HG03135 (cell line): ENCODE measurements around the gene LIPC.

Experiments used
- ATAC-seq: cut with Tn5 transposase; IDR thresholded peaks from one replicate; pipeline ENCODE4 v1.9.1; 2021; ENCODE audit warnings: mild to moderate bottlenecking, moderate library complexity; ENCODE audit not compliant: unreplicated experiment

The LIPC gene

GRCh38 chr15:58549013-58549784, 117.4 kb downstream of the LIPC start:
- no peak for ATAC-seq

DNA sequence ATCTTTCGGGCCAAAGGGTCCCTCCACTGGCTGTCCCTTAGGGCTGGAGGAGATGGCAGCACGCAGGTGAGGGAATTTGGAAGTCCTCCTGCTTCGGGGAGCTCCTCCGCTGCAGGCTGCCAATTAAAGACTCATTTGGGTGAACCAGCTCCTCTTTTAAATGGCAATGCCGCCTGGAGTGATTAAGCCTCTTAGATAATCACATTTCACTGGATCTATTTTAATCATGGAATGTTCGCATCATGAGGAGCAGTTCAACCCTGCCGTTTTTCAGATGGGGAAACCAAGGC, 117.9 kb downstream of the LIPC start:
- ATAC-seq, result no peak

- ATAC-seq, result no peak
Observed at GRCh38 chr15:58551084-58551763, 119.4 kb downstream of the LIPC start.

GRCh38 chr15:58551764-58552504, 120.1 kb downstream of the LIPC start:
- ATAC-seq, result no peak

DNA sequence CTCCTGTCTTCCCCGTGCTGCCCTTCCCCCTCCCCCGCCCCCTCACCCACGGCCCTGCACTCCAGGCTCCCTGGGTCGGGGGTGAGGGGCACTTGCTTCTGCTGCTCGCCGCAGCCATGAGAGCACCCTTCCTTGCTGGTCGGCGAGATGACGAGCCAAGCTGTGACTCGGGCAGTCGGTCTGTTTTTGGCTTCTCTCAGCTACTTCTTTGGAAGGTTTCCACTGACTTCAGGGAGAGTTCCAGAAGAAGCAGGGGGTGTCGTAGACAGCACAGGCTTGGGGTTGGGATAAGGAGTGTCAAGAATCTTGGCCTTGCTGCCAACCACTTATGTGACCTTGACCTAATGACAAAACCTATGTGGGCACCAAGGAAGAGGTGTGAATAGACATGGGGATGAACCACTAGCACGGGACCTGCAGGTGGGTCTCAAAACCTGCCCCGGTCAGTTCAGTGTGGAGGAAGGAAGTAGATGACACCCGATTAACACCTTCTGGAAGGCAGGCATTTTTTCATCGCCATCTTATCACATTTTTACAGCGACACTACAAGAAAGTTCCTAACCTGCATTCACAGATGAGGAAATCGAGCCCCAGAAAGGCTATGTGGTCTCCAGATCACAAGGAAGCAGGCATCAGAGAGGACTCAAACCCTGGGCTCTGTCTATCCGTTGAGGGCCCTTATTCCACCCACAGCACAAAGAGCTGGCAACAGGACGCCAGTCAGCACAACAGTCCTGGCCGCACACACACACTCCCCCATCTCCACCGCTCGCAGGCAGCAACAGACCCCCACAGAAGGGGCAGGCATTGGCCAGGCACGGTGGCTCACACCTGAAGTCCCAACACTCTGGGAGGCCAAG, 120.9 kb downstream of the LIPC start:
- ATAC-seq, result no peak

DNA sequence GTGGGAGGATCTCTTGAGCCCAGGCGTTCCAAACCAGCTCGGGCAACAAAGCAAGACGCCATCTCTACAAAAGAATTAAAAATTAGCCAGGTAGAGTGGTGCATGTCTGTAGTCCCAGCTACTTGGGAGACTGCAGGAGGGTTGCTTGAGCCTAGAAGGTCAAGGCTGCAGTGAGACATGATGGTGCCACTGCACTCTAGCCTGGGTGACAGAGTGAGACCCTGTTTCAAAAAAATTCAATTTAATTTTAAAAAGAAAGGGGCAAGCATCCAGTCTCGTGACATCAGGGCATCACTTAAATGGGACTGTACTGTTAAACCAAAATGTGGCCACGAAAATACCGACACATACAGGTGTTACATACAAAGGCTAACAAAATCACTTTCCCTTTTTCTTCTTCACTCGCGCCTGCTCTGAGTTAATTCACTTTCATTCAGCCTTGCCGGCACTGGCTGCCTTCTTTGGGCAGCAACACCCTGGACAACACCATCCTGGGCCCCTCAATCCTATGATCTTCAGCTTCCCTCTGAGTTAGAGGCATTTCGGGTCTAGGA, 121.7 kb downstream of the LIPC start:
- ATAC-seq, result no peak

DNA sequence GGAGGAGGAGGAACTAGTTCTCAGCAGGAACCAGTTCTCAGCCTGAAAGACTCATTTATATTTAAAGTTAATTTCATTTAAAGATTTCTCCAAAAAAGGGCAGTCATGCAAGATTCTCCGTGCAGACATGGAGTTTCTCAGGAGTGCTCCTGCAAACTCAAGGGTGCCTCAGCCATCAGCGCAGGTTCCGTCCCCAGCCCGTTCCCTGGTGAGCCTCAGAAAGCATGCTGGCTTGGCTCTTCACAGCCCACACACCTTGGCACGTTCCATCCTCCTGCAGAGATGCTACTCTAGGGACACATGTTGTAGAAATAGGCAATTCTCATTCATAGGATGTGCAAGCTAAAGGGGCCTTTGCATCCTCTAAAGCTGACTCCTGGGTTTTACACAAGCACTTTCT, 123.0 kb downstream of the LIPC start:
- ATAC-seq, result no peak

DNA sequence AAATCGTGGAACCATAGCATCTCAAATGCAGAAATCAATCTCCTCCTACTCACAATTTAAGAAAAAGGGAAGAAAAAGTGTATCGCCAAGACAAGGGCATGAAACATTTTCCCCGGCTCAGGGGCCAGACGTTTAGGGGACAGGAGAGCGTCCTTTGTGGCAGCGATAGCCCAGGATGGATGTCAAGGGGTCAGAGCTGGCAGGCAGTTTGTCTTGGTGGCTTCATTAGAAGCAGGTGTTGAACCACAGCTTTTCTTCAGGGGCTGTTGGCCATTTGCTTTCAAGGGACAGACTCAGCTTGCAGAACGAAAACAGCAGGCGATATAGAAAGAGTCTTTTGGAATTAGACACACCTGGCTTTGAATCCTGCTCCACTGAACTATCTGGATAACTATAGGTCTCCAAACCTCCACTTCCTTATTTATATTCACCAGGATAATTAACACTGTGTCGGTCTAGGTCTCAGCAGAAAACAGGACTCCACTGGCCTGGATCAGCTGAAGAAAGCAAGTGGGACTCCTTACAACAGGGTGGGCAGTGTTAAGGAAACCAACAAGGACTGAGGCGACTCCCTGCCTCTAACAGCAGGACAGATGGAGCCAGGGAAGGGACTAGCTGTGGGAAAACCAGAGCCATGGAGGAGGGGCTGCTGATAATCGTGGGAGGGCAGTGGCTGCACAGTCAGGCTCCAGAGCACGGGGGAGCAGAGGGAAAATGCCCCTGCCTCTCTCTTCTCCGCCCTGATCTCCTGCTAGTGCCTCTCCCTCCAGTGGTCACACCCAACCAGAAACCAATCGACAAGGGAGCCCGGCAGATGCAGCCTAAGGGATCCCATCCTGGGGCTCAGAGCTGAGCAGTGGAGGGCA, 123.6 kb downstream of the LIPC start:
- ATAC-seq, result no peak

- no peak for ATAC-seq
Observed at GRCh38 chr15:58556028-58556361, 124.2 kb downstream of the LIPC start.

DNA sequence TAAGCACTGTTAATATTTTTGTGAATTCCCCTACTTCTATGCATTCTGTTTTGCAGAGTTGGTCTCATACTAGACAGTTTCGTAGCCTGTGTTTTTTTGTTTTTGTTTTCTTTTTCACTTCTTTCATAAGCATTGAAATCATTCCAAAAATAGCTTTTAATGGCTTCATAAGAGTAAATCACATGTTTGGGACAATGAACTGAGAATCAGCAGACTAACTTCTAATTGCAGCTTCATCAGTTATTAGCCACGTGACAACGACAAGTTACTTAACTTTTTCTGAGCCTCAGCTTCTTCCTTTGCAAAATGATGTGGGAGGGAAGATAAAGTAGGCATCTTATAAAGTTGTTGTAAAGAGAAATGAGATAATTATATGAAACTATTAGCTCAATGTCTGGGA, 124.8 kb downstream of the LIPC start:
- ATAC-seq, result no peak

DNA sequence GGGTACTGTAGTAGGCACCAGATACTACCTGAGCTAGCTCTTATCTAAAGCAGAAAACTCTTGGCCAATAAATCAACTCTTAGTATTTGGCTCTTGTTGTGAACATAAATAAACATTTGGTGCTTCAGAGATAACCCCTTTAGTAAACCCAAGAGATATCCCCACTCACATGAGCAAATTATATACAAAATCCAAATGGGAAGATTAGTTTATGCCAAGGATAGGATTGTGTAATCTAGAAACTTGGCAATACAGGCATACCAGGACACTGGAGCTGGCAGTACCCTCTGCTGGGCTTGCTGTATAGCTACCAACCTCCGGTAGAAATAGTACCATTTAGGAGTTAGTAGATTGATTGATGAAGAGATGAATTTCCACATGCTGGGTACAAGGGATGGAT, 127.0 kb downstream of the LIPC start:
- no peak for ATAC-seq

DNA sequence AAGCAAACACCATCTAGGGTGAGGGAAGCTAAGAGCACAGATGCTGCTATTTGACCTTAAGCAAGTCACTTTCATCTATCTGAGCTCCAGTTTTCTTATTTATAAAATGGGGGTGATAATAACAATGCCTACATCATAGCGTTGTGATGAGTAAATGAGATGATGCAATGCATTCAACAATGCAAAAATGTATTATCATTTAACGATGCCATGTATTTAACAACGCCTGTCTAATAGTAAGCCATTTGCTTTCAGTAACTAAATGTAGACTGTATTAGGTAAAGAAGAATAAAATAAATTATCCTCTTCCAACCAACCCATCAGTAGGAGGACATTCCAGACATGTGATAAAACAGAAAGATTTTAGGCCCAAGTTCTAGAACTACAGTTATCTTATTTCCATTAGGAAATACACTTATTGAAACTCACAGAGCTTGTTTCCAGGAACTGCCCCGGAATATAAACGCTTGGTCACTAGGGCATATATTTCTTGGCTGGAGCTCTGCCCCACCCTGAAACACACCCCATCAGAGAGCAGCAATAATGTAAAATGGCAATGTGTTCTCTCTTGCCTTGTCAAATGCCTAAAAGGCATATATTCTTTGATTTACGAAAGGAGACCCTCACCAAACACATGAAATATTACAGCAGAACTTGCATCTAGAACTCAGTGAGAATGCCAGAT, 128.3 kb downstream of the LIPC start:
- no peak for ATAC-seq

DNA sequence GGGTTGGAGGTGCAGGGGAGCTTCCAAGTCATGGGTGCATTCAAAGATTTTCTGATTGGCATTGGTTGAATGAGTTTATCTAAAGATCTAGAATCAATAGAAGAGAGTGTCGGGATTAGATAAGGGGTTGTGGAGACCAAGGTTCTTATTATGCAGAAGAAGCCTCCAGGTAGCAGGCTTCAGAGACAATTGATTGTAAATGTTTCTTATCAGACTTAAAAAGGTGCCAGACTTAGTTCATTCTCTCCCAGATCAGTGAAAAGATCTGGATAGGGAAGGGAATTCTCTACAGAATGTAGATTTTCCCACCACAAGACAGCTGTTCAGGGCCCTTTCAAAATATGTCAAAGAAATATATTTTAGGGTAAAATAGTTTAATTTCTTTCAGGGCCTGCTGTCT, 129.5 kb downstream of the LIPC start:
- no peak for ATAC-seq

GRCh38 chr15:58562135-58562534, 130.3 kb downstream of the LIPC start:
- no peak for ATAC-seq

DNA sequence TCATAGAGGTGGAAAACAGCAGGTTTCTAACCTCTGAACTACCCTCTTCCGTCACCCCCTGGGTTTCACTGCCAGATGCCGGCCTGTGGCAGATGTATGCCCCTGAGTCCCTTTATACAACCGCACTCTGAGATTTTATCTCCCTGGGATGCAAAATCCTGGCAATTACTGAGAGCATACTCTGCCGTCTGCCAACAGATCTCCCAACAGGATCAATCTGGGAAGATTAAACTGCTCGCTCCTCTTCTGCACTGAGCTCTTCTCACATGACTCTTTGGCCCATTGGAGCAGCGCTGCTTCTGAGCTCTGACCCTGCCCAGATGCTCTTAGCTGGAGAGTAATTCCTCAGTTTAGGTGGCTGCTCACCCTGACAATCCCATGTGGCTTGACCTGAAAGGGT, 133.2 kb downstream of the LIPC start:
- no peak for ATAC-seq

GRCh38 chr15:58565619-58566018, 133.8 kb downstream of the LIPC start:
- no peak for ATAC-seq

GRCh38 chr15:58566029-58566428, 134.2 kb downstream of the LIPC start:
- ATAC-seq, result no peak

DNA sequence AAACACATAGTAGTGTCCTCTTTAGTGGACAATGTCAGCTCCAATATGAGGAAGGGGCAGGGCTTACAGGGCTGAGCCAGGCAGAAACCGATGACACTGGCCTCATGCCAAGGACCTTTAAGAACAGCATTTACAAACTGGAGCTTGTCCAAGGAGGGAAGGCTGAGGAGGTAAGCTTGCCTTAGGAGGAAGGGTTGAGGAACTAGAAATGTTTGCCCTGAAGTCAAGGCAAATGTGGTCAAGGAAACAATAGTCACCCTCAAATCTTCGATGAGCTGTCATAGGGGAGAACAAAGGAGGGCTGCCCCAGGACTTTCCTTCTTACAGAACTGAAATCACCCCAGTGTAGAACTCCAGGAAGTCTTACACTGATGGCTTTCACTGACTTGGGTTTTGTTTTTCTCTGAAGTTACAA, 136.4 kb downstream of the LIPC start:
- no peak for ATAC-seq

GRCh38 chr15:58569455-58569854, 137.7 kb downstream of the LIPC start:
- ATAC-seq, result no peak

DNA sequence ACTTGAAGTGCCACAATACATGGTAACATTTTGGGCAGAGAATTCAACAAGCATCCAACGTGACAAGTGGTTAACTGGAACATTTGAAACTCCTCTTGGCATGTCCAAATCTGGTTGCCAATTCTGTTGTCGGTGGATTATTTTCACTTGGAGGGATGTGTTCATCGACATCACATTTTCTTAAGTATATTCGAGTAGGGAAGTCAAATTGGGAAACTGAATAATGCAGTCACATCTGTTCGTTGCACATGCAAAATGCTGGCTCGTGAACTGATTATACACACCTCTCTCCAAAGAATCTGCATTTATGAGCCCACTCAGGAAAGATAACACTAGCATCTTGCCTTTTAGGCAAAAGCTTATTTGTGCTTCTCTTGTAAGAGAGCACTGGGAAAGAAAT, 139.7 kb downstream of the LIPC start:
- no peak for ATAC-seq
